GM20000 (cell line): ENCODE results near the gene KCND2.

Experiments used
- DNase-seq: peaks from one replicate; pipeline ENCODE4 v3.0.0; 2012; ENCODE audit warnings: low spot score
- CTCF ChIP-seq: IDR thresholded peaks from 2 replicates; pipeline ENCODE4 v1.5.1; 2012; ENCODE audit warnings: mild to moderate bottlenecking, control low read depth; ENCODE audit errors: extremely low read depth, missing control alignments

KCND2 gene

GRCh38 chr7:120505770-120506169 is 232.8 kb downstream of the KCND2 start:
- no peak for TF ChIP-seq CTCF
- DNase-seq: no peak

- TF ChIP-seq CTCF: no peak
- DNase-seq: no peak
Observed at GRCh38 chr7:120512701-120513100, 239.7 kb downstream of the KCND2 start.

GRCh38 chr7:120519224-120519623 is 246.2 kb downstream of the KCND2 start:
- DNase-seq: no peak
- TF ChIP-seq CTCF: no peak

GRCh38 chr7:120521761-120522737 is 249.1 kb downstream of the KCND2 start:
- TF ChIP-seq CTCF: no peak
- no peak for DNase-seq

- TF ChIP-seq CTCF: no peak
- DNase-seq: no peak
Observed at GRCh38 chr7:120523985-120524384, 251.0 kb downstream of the KCND2 start.

- DNase-seq: no peak
- TF ChIP-seq CTCF: no peak
Observed at GRCh38 chr7:120526902-120527509, 254.0 kb downstream of the KCND2 start.

GRCh38 chr7:120529736-120530135 is 256.8 kb downstream of the KCND2 start:
- no peak for TF ChIP-seq CTCF
- DNase-seq: no peak
